Measurements from ENCODE around the gene PRPF19.

The PRPF19 gene

GRCh38 chr11:60872961-60873524 is 33.3 kb downstream of the PRPF19 start:
- H3K27ac ChIP-seq: no peak overlapping the region
- TF ChIP-seq, protein P1, sequence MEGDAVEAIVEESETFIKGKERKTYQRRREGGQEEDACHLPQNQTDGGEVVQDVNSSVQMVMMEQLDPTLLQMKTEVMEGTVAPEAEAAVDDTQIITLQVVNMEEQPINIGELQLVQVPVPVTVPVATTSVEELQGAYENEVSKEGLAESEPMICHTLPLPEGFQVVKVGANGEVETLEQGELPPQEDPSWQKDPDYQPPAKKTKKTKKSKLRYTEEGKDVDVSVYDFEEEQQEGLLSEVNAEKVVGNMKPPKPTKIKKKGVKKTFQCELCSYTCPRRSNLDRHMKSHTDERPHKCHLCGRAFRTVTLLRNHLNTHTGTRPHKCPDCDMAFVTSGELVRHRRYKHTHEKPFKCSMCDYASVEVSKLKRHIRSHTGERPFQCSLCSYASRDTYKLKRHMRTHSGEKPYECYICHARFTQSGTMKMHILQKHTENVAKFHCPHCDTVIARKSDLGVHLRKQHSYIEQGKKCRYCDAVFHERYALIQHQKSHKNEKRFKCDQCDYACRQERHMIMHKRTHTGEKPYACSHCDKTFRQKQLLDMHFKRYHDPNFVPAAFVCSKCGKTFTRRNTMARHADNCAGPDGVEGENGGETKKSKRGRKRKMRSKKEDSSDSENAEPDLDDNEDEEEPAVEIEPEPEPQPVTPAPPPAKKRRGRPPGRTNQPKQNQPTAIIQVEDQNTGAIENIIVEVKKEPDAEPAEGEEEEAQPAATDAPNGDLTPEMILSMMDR (IDR thresholded peaks at IDR 0.05; ENCODE audit: low read depth, low read length): no peak
- H3K36me3 ChIP-seq: no peaks in the 10 kb centered on the region
- DNase-seq: peak; percentile 5
- H3K9me3 ChIP-seq (ENCODE audit: severe bottlenecking): no peaks in the 10 kb centered on the region
- H3K27me3 ChIP-seq (ENCODE audit: insufficient read depth, low read depth, severe bottlenecking): no peaks in the 10 kb centered on the region
- H3K4me3 ChIP-seq (ENCODE audit: low read depth, low read length): no peak overlapping the region

DNA sequence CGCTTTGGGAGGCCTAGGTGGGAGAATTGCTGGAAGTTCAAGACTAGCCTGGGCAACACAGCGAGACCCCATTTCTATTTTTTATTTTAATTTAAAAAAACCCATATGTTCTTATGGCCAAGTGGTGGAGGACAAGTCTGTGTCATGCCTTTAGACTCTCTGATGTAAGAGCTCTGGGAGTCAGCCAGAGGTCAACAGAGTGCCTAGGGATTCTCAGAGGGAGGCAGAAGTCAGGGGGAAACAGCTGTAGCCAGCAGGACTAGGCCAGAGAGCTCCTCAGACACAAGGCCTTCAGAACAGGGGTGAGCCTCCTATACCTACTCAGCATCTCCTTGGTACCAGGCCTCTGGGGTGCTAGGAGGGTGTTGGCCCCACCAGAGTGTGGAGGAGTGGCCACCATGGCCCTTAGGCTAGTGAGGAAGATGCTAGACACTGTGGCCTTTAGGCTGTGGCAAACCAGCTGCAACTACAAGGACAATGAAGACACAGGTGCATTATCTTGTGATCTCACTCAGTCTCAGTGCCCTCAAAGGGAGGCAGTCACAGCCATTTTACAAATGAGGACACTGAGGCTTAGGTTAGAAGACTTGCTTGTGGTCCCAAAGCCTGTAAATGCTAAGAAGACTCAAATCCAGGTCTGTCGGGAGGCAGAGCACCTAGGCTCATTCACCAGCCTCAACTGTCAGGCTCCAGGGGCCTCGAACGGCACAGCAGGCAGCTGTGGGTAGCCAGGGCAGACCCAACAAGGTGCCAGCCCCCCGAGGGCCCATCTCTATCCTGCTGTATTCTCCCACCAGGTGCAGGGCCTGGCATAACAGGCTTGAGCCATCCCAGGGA is 34.0 kb downstream of the PRPF19 start:
- peak; percentile 3 for DNase-seq
- no peak overlapping the region for H3K4me3 ChIP-seq (ENCODE audit: low read depth, low read length)
- H3K27ac ChIP-seq: no peak overlapping the region
- H3K36me3 ChIP-seq: no peaks in the 10 kb centered on the region
- no peaks in the 10 kb centered on the region for H3K27me3 ChIP-seq (ENCODE audit: insufficient read depth, low read depth, severe bottlenecking)
- no peaks in the 10 kb centered on the region for H3K9me3 ChIP-seq (ENCODE audit: severe bottlenecking)
- TF ChIP-seq, protein P1 (IDR thresholded peaks at IDR 0.05; ENCODE audit: low read depth, low read length): no peak

DNA sequence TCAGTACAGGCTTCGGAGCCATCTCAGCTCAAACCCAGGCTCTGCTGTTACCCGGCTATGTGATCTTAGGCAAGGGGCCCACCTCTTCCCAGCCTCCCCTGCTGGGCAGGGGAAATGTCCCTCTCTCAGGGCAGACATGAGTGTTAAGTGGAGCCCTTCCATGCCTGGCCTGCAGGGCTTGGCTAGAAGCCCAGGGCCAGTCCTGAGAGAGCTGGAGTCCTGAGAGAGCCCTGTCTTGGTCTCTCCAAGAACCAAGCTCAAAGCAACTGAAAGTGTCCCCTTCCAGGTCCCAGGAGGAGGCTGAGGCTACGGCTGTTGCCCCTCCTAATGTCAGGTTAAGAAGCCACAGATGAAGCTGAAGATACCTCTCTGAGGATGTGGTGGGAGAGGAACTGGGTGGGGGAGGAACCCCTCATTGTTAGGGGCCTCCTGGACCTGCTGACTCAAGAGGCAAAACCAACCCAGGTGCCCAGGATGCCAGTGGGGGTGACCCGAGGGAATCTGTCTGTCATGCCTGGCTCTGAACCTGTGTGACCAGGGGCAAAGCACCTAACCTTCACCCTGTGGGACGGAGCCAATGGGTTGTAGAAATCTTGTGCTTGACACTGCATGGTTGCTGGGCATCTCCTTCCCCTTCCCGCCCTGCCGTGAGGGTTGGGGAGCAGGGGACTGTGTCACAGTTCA is 34.9 kb downstream of the PRPF19 start:
- Histone ChIP-seq H3K9me3 (ENCODE audit: severe bottlenecking) (no peaks in the 10 kb centered on the region), H3K4me3 (ENCODE audit: low read depth, low read length) (no peak overlapping the region), H3K36me3 (no peaks in the 10 kb centered on the region), H3K27me3 (ENCODE audit: insufficient read depth, low read depth, severe bottlenecking) (no peaks in the 10 kb centered on the region), H3K27ac (no peak overlapping the region)
- TF ChIP-seq, protein P1 (IDR thresholded peaks at IDR 0.05; ENCODE audit: low read depth, low read length): no peak
- DNase-seq: peak; percentile 2

GRCh38 chr11:60870733-60871377 is 35.5 kb downstream of the PRPF19 start:
- TF ChIP-seq, protein P1 (IDR thresholded peaks at IDR 0.05; ENCODE audit: low read depth, low read length): no peak
- Histone ChIP-seq H3K4me3 (ENCODE audit: low read depth, low read length) (no peak overlapping the region), H3K36me3 (no peaks in the 10 kb centered on the region), H3K9me3 (ENCODE audit: severe bottlenecking) (no peaks in the 10 kb centered on the region), H3K27ac (no peak overlapping the region), H3K27me3 (ENCODE audit: insufficient read depth, low read depth, severe bottlenecking) (no peaks in the 10 kb centered on the region)
- peak; percentile 3 for DNase-seq

DNA sequence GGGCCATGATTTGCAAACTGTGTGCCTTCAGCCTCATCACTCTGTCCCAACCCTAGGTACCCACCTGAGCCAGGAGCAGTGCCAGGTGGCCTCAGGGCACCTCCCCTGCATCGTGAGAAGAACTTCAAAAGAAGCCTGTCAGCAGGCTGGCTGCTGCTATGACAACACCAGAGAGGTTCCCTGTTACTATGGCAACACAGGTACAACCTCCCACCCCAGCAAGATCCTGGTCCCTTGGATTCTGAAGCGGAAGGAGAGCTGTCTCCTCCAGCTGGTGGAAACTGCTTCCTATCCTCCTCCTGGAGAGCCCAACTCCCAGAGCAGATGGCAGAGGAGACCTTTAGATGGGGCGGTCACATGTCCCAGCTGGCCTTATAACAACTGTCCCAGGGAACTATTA is 36.1 kb downstream of the PRPF19 start:
- H3K27me3 ChIP-seq (ENCODE audit: insufficient read depth, low read depth, severe bottlenecking): no peaks in the 10 kb centered on the region
- TF ChIP-seq, protein P1 (IDR thresholded peaks at IDR 0.05; ENCODE audit: low read depth, low read length): no peak
- H3K36me3 ChIP-seq: no peaks in the 10 kb centered on the region
- H3K9me3 ChIP-seq (ENCODE audit: severe bottlenecking): no peaks in the 10 kb centered on the region
- H3K27ac ChIP-seq: no peak overlapping the region
- DNase-seq: peak; percentile 5
- no peak overlapping the region for H3K4me3 ChIP-seq (ENCODE audit: low read depth, low read length)
